ENCODE measurements around the gene HOXA13.

The HOXA13 gene

DNA sequence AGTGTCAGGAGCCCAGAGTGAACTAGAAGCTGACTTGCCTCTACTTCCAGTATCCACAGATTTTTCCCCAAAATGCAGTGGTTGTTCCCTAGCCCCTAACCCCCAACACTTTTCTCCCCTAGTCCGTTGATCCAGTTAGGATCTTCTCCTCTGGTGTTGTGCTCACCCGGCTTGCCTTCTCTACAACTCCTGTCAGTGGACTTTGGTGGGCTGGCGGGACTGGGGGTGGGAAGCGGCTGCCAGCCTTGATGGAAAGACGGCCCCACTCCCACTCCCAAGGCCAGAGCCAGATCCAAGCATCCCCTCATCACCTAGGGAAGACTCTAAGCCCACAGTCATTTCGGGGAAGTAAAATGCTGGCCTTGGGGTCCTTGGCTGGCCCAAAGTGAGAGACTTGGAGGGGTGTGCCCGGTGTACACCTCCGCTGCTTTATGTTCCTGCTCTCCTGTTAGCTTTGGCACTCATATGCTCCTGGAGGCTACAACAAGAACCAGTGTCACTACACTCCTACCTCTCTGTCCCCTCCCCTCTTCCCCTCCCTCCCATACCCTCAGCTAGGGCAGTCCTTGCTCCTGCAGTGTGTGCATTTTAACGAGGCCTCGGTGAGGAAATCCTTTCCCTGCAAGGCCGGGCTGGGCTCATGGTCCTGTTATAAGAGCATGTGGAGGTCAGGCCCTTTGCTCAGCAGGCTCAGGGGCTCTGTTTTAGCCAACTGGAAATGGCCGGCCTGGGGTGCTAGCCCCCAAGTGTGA, 24.8 kb downstream of the HOXA13 start:
- H3K4me3 Mint-ChIP-seq: peak overlapping the region; percentile 56
- no peak for ATAC-seq
- no peak overlapping the region for H3K27ac Mint-ChIP-seq

DNA sequence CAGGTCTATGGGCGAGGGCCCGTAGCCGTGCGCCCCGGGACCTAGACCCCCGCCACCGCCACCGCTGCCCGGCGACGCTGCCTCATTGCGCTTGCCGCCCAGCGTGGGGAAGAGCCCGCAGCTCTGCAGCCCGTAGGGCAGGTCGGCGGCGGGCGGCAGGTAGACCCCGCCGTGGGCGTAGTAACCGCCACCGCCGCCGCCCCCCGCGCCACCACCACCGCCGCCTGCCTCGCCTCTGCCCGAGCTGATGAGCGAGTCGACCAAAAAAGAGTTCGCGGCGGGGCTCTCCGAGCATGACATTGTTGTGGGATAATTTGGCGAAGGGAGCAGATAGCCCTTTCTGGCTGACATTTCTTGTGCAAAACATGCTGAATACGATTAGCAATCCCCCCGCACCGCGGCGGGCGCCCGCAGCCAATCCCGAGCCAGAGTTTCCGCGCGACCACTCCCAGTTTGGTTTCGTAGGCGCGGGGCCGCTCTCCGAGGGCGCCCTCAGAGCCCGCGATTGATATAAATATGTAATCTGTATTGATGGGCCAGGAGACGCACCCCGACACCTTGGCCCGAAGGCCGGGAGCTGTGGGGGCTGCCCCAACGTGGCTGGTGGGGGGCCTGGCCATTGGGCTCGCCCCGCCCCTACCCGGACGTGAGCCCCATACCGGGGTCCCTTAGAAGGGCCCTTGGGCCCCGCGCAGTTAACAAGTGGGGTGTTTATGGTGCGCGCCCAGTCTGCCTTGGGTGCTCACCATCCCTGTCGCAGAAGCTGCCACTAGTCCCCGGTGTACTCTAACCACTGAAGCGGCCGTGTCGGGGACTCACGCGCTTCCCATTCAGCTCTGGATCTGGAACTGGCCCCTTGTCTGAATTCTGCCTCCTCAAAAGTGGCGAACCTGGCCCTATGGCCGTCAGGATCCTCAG, 25.7 kb downstream of the HOXA13 start, which contains the start of gene HOXA10:
TSS of gene HOXA10 (minus strand) at position 365 of the 918 bp plus-strand sequence. CDS start at position 351, 14 bp downstream.
- Mint-ChIP-seq H3K9me3 (no peaks in the 10 kb centered on the region), H3K27me3 (peaks cover 83% of the 10 kb centered on the region), H3K4me1 (peaks cover 18% of the 10 kb centered on the region), H3K4me3 (peak within 1 kb of the TSS; percentile 56), H3K27ac (no peak within 1 kb of the TSS), H3K36me3 (no peaks in the 10 kb centered on the region)
- no peak for ATAC-seq

More for the DNA sequence above, 24.8 kb downstream of the HOXA13 start:
- peaks cover 26% of the 10 kb centered on the region for H3K4me1 Mint-ChIP-seq
- no peaks in the 10 kb centered on the region for H3K36me3 Mint-ChIP-seq
- no peaks in the 10 kb centered on the region for H3K9me3 Mint-ChIP-seq
- H3K27me3 Mint-ChIP-seq: peaks cover 89% of the 10 kb centered on the region

DNA sequence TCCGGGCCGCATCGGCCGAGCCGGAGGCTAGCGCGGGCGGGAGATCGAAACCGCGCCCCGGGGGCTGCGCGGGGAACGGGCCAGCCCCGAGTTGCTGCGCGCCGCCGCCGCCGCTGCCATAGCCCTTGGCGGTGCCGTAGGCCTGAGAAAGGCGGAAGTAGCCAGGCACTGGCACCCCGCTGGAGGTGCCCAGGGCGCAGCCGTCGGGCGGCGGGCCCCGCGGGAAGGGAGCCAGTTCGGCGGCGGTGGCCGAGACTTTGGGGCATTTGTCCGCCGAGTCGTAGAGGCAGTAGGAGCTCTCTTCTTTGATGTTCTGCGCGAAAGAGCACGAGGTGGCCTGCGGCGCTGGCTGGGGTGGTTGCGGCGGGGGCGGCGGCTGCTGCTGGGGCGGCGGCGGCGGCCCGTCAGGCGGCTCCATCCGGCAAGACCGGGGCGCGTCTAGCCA, 26.4 kb downstream of the HOXA13 start:
- Mint-ChIP-seq H3K9me3 (no peaks in the 10 kb centered on the region), H3K4me1 (peaks cover 23% of the 10 kb centered on the region), H3K4me3 (no peak overlapping the region), H3K27ac (no peak overlapping the region), H3K36me3 (no peaks in the 10 kb centered on the region), H3K27me3 (peaks cover 83% of the 10 kb centered on the region)
- peak; percentile 59 for ATAC-seq

DNA sequence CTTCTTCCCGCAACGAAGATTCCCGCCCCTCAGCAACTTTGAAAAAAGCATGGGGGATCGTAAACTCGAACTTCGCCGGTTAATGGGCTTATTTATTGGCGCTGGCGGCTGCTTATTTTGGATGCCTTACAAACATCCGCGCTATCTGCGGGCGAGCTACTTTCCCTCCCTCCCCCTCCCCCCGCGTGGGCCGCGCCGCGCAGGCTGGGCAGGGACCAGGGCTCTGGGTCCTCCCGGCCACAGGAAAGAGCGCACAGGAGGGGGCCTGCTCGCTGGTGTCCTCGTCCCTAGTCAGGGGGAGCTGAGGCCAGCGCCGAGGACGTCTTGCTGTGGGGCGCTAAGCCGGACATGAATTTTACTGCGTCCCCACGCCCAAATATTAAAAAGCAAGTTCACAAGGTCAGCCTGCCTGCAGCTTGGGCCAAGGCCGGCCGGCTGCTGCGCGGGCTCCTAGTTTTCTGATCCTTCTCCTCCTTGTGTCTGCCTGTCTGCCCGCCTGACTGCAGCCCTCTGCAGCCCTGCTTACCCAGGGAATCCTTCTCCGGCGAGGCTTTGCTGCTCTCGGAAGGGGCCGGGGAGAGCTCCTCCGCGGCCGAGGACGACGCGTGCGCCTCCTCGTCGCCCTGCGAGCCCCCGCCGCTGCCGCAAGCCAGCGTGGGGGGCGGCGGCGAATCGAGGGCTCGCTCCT, 26.9 kb downstream of the HOXA13 start:
- H3K4me1 Mint-ChIP-seq: peaks cover 25% of the 10 kb centered on the region
- no peak overlapping the region for H3K27ac Mint-ChIP-seq
- peaks cover 83% of the 10 kb centered on the region for H3K27me3 Mint-ChIP-seq
- H3K9me3 Mint-ChIP-seq: no peaks in the 10 kb centered on the region
- H3K4me3 Mint-ChIP-seq: peak overlapping the region; percentile 23
- no peak for ATAC-seq
- no peaks in the 10 kb centered on the region for H3K36me3 Mint-ChIP-seq

DNA sequence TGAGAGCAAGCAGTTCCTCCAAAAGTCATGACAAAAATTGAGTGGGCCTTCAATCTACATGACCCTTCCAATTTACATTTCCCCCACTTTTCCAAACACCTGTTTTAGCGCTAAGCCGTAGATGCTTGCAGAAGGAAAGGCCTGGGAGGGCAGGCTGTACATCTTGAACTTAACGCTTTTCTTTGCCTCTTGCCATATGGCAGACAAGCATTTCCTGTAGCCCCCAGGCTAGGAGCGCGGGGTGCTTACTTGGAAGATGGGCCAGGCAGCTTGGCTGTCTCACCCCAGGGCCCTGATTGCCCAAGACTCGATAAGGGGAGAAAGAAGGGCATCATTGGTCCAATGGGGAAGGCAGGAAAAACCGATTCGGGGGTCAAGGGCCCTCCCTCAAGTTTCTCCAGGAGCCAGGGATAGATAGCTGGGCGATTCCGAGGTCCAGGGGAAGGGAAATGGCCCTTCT, 27.5 kb downstream of the HOXA13 start:
- H3K27me3 Mint-ChIP-seq: peaks cover 83% of the 10 kb centered on the region
- ATAC-seq: no peak
- H3K4me3 Mint-ChIP-seq: peak overlapping the region; percentile 47
- no peaks in the 10 kb centered on the region for H3K9me3 Mint-ChIP-seq
- H3K27ac Mint-ChIP-seq: no peak overlapping the region
- H3K4me1 Mint-ChIP-seq: peaks cover 25% of the 10 kb centered on the region
- no peaks in the 10 kb centered on the region for H3K36me3 Mint-ChIP-seq

DNA sequence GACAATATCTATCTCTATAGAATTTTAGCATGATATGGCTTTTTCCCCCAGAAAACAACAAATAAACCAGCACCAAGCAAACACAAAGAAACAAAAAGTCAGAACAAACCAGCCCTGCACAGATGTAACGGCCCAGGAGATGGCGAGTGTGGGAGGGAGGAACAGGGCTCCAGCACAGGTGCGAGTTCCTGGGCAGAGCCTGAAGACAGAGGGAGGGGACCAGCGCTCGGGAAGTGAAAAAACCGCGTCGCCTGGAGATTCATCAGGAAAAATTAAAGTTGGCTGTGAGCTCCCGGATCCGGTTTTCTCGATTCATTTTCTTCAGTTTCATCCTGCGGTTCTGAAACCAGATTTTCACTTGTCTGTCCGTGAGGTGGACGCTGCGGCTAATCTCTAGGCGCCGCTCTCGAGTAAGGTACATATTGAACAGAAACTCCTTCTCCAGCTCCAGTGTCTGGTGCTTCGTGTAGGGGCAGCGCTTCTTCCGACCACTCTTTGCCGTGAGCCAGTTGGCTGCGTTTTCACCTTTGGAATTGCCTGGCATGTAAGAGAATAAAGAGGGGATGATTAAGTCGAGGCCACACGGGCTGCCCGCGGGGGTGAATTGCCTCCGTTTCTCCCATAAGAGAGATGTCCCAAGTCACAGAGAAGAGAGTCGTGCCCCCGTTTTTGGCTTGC, 28.1 kb downstream of the HOXA13 start:
- H3K36me3 Mint-ChIP-seq: no peaks in the 10 kb centered on the region
- H3K4me3 Mint-ChIP-seq: no peak overlapping the region
- no peak overlapping the region for H3K27ac Mint-ChIP-seq
- ATAC-seq: no peak
- peaks cover 83% of the 10 kb centered on the region for H3K27me3 Mint-ChIP-seq
- peaks cover 25% of the 10 kb centered on the region for H3K4me1 Mint-ChIP-seq
- H3K9me3 Mint-ChIP-seq: no peaks in the 10 kb centered on the region

DNA sequence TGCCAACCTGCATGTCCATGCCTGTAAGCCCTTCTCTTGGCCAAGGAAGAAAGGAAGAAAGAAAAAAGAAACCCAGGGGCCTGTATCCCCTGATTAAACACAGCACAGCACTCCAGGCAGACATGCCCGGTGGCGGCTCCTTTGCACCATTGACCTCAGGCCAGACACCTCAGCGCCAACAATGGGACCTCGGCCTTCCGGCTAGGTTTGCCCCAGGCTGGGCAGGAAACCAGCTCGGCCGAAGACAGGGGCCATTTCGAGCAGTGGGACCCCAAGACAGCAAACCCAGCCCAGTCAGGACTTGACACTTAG, 28.6 kb downstream of the HOXA13 start:
- no peak overlapping the region for H3K4me3 Mint-ChIP-seq
- no peaks in the 10 kb centered on the region for H3K36me3 Mint-ChIP-seq
- H3K27me3 Mint-ChIP-seq: peaks cover 80% of the 10 kb centered on the region
- ATAC-seq: no peak
- peaks cover 25% of the 10 kb centered on the region for H3K4me1 Mint-ChIP-seq
- H3K27ac Mint-ChIP-seq: no peak overlapping the region
- no peaks in the 10 kb centered on the region for H3K9me3 Mint-ChIP-seq

DNA sequence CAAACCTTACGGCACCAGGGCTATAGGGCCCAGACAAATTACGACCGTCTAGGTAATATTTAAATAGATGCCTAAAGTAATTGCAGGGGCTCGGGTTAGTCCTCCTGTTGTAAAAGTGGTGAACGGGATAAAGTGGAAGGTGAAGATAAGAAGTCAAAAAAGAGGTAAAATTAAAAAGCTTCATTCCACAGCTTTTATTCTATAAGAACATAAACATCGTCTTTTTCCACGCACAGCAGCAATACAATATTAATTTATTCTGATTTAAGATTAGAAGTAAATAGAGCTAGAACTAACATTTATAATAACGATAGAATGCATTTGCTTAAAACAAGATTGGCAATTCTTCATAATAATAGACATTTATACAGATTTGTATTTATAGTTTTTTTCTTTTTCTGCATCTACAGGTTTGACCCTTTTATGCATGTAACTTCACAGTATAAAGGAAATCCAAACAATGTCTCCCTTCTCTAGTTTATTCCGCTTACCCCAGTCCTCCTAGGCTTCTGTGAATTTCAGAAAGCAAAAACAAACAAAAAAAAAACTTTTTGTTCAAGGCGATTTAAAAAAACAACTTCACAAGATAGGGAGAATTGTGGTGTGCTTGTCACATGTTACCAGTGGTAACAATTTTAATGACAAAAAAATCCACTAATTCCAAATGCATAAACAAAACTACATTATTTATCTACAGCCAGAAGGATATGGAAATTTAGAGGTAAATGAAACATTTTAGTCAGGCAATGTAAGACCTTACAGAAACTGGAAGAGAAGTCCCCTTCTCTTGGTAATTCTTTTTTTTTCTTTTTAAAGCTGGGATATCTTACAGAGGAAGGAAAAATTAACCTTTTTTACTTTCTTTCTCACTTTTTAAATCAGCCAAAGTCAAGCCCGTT, 29.2 kb downstream of the HOXA13 start:
- Mint-ChIP-seq H3K36me3 (no peaks in the 10 kb centered on the region), H3K4me3 (no peak overlapping the region), H3K27ac (no peak overlapping the region), H3K4me1 (peaks cover 25% of the 10 kb centered on the region), H3K9me3 (no peaks in the 10 kb centered on the region), H3K27me3 (peaks cover 74% of the 10 kb centered on the region)
- no peak for ATAC-seq

DNA sequence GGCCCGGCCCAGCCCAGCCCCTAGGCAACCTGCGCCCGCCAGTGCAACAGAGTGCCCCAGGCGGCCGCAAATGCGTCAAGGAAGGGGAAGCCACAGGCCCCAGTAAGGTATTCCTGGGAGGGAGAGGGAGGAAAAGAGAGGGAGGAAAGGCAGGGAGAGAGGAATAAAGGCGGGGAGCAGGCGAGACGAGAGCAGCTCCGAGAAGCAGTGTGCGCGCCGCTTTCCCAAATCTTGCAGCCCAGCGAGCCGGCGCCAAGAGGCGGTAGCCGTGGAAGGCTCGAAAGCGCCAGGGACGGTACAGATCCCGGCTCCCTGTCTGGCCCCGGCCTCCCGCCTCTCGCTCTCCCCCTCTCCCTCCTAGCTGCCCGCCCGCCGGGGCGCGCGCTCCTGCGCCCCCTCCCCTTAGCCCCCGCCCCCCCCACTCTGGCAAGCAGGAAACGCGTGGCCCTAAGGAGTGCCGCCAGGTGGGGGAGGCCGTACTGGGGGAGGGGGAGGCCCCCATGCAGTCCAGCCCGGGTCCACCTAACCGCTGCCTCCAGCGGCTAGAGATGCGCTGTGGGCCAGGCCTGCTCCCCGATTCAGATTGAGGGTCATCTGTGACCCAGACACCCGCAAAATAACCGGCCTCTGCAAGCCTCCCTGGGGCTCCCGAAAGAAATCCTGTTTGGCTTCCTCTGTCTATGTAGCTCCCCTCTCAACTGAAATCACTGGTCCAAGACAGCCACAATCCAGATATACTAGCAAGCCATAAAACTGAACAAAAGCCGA, 30.0 kb downstream of the HOXA13 start:
- Mint-ChIP-seq H3K4me3 (no peak overlapping the region), H3K4me1 (peaks cover 22% of the 10 kb centered on the region), H3K27me3 (peaks cover 68% of the 10 kb centered on the region), H3K36me3 (no peaks in the 10 kb centered on the region), H3K9me3 (no peaks in the 10 kb centered on the region), H3K27ac (no peak overlapping the region)
- no peak for ATAC-seq

DNA sequence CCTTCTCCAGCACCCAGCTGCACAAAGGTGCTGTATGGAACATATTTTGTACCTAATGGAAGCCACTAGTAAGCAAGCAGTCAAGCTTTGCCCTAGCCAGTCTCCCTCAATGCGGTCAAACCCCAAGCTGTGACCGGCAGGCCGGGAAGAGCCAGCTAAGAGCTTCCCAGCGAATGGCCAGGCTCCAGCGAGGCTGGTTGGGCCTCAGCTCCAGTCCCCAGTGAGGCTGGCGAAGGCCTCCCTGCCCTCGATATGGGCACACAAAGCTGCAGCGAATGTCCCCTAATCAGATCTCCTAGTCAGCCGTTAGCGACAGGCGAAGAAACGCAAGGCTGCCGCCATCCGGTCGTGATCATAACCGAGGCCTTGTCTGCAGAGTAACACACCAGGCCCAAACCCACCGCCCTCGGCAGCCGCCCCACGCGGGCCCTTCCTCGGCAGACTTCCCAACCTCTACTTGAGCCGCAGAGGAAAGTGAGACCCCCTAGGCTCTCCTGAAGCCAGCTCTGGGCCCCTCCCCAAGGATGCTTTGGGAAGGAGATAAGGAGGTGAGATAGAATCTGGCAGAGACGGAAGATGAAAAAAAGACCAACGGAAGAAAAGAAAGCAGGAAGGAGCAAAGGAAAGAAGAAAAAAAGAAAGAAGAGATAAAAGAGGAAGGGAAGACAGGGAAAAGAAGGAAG, 31.5 kb downstream of the HOXA13 start:
- Mint-ChIP-seq H3K9me3 (no peaks in the 10 kb centered on the region), H3K27ac (no peak overlapping the region), H3K4me1 (peaks cover 19% of the 10 kb centered on the region), H3K27me3 (peaks cover 74% of the 10 kb centered on the region), H3K4me3 (no peak overlapping the region), H3K36me3 (no peaks in the 10 kb centered on the region)
- ATAC-seq: no peak

DNA sequence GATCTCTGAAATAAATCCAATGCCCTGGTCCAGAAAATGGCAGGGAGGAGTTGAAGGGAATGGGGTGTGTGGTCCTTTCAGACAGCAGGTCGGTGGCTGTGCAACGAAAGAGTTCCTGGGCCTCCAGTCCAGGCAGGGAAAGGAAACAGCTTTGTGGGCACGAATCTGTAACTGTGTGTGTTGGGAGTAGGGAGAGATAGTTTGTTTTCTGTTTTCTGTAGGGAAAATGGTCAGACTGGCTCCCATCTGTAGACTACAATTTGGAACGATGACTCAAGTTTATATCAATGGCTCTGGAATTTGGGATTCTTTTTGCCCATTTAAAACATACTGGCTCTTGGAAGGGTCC, 32.0 kb downstream of the HOXA13 start:
- Mint-ChIP-seq H3K4me3 (no peak overlapping the region), H3K36me3 (no peaks in the 10 kb centered on the region), H3K4me1 (peaks cover 19% of the 10 kb centered on the region), H3K9me3 (no peaks in the 10 kb centered on the region), H3K27ac (no peak overlapping the region), H3K27me3 (peaks cover 79% of the 10 kb centered on the region)
- no peak for ATAC-seq

DNA sequence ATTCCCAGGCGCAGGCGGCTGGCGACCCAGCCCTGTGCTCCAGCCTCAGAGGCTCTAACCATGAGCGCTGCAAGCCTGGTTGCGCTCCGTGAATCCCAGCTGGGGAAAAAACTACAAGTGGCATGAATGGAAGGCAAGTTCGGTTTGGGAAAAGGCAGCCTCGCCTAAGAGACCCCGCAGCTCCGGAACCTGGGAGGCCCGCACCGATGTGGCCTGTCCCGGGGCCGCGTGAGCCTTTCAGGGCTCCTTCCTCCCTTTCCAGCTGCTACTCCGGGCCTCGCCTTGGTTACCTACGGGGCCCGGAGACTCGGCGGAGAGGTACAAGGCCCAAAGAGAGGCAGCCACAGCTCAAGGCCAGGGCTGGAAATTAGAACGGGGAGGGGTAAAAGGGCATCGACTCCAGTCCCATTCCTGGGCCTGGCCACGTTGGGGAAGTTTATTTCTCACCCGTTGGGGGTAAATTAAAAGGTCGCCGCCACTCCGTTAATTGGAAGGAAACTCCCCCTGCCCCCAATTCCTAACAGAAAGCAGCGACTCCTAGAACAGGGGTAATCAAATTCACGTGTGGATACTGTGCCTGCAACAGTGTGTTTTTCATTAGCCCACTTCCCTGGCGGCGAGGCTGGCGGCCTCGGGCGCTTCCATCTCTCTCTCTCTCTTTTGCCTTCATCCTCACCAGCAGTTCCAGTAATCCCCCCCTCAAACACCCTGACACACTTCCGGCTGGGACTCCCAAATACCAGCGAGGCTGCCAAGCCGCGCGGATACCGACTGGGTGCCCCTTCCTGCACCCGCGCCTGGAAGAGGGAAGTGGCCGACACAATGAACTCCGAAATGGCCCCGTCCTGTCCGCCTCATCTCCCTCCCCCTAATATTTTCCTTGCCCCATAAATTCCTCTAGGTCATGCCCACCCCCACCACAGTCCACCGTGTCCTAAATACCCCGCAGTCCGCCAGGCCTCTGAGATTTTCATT, 33.1 kb downstream of the HOXA13 start:
- Mint-ChIP-seq H3K27ac (peak overlapping the region; percentile 61), H3K36me3 (no peaks in the 10 kb centered on the region), H3K27me3 (peaks cover 79% of the 10 kb centered on the region), H3K9me3 (no peaks in the 10 kb centered on the region), H3K4me3 (peak overlapping the region; percentile 15), H3K4me1 (peaks cover 13% of the 10 kb centered on the region)
- no peak for ATAC-seq
